ENCODE results near the gene RGS1.

DNA sequence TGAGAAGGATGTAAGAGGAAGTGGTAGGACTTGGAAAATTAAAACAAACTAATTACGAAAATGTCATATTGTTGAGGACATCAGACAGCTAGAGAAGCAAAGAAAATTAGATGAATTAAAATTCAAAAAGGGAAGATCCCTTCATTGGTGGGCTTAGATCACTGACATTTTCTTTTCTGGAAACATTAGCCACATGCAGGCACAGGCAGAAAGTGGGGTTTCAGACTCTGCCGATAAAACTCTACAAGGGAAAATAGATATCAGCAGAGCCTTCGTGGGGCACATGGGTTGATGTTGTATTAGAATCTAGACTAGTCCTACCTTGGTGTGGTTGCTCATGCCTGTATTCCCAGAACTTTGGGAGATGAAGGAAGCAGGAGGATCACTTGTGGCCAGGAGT, 12.4 kb upstream of the RGS1 start:
- TF ChIP-seq, protein P1, sequence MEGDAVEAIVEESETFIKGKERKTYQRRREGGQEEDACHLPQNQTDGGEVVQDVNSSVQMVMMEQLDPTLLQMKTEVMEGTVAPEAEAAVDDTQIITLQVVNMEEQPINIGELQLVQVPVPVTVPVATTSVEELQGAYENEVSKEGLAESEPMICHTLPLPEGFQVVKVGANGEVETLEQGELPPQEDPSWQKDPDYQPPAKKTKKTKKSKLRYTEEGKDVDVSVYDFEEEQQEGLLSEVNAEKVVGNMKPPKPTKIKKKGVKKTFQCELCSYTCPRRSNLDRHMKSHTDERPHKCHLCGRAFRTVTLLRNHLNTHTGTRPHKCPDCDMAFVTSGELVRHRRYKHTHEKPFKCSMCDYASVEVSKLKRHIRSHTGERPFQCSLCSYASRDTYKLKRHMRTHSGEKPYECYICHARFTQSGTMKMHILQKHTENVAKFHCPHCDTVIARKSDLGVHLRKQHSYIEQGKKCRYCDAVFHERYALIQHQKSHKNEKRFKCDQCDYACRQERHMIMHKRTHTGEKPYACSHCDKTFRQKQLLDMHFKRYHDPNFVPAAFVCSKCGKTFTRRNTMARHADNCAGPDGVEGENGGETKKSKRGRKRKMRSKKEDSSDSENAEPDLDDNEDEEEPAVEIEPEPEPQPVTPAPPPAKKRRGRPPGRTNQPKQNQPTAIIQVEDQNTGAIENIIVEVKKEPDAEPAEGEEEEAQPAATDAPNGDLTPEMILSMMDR (IDR thresholded peaks at IDR 0.05): no peak
- no peak for TF ChIP-seq POLR2A (IDR thresholded peaks at IDR 0.05)
